ENCODE results near the gene PITPNC1. TPM values are rescaled to one million over a fixed set of nuclear protein-coding genes. Genes with fewer than 3 reads are reported as not detected.

Gene PITPNC1
- total and polyA plus RNA-seq, 2 experiments from 2014 or later: 5.8 to 7.3 TPM

DNA sequence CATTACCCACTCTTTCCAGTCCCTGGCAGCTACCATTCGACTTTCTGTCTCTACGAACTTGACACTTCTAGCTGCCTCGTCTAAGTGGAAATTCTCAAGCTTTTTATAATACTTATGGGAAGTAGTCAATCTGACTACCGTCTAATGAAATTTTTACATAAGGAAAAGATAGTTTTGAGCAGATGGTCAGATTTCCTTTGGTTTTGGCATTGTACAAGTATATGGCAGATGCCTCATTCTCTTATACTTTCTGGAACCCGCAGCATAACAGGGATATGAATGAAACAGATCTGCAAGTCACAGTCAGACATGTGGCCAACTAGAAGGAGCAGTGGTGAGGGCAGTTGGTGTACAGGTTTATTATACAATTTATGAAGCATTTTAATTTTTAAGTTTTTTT lies 146.0 kb downstream of the PITPNC1 start:
- no peaks in the 10 kb centered on the region for H4K20me1 ChIP-seq (ENCODE audit: insufficient read depth)
- peaks cover 31% of the 10 kb centered on the region for H3K79me2 ChIP-seq (ENCODE audit: insufficient read depth)
- TF ChIP-seq EZH2 (IDR thresholded peaks at IDR 0.05; ENCODE audit: insufficient read depth, poor library complexity, severe bottlenecking): no peak
- TF ChIP-seq EZH2phosphoT487 (IDR thresholded peaks at IDR 0.05; ENCODE audit: insufficient read depth, low read depth): no peak
- no peak overlapping the region for H3K4me3 ChIP-seq
- no peak overlapping the region for H3K4me2 ChIP-seq (ENCODE audit: unreplicated experiment)
- no peak overlapping the region for H2AFZ ChIP-seq
- H3K9ac ChIP-seq: no peak overlapping the region
- peaks cover 25% of the 10 kb centered on the region for H3K4me1 ChIP-seq (ENCODE audit: insufficient read depth)
- in situ Hi-C loops (cut with MboI): no loop called here
- no peak overlapping the region for H3K27ac ChIP-seq
- H3K36me3 ChIP-seq (ENCODE audit: low read depth): no peaks in the 10 kb centered on the region
- no peaks in the 10 kb centered on the region for H3K27me3 ChIP-seq (replicated peaks; ENCODE audit: insufficient read depth)
- no peak for DNase-seq
- H3K9me2 ChIP-seq (ENCODE audit: insufficient read depth): no peaks in the 10 kb centered on the region
- peaks cover 47% of the 10 kb centered on the region for H3F3A ChIP-seq (ENCODE audit: insufficient read depth)
- WGBS, 2 experiments (ENCODE audit: low coverage in 1 of 2, low lambda C conversion rate in 2 of 2, missing lambda C conversion rate in 2 of 2): 72 to 73% methylated on average over 5 of the region's 5 CpGs
- H3K9me3 ChIP-seq (ENCODE audit: low read depth): no peaks in the 10 kb centered on the region

DNA sequence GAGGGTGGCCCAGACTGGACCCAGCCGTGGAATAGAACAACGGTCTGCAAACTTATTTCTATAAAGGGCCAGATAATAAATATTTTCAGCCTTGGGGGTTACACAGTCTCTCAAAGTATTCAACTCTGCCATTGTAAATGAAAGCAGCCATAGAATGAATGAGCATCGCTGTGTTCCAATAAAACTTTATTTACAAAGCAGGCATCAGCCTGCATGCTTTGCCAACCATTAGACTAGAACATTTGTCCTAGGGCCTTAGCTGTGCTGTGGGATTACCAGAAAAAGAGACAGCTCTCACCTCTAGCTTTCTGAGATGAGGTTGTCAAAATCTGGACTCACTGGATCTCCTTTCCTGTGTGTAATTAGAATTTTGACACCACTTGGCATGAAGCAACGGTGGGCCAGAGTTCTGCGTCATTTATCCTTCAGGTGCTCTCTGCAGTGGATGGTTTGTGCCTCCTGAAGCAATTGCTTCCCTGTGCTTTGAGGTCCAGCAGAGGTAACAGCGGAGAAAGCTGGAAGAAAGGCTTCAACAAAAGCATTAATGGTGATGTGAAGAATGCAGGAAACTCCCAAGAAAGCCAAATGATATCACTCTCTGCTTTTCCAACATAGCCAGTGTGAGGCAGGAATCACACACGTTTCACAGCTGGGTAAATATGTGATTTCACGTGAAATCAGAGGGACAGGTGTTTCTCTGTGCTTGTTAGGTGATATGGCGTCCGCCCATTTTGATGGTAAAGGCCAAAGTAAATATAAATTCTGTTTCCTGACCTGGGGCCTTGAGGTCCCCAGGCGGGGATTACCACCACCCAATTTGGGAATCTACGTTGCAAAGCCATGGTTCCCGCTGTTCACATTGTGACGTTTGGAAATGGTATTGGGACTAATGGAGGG lies 148.4 kb downstream of the PITPNC1 start:
- no peaks in the 10 kb centered on the region for H3K36me3 ChIP-seq (ENCODE audit: low read depth)
- 87 to 88% methylated on average over 14 of the region's 14 CpGs for WGBS, 2 experiments (ENCODE audit: low coverage in 1 of 2, low lambda C conversion rate in 2 of 2, missing lambda C conversion rate in 2 of 2)

DNA sequence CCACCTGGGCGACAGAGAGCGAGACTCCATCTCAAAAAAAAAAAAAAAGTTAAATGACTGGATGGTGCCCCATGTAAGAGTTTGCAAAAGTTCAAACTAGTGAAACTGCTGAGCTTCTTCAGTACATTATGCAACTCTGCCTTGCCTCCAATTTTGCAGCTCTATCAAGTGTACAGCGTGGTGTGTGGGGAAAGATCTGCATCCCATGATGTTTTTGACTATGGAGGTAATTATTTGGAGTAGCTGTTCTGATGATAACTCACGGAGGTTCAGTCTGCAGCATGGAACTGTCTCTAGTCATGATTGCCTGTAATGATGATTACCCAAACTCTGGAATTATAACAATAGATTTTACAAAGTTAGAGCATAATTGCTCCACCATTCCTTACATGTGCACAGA lies 149.6 kb downstream of the PITPNC1 start:
- no peaks in the 10 kb centered on the region for H4K20me1 ChIP-seq (ENCODE audit: insufficient read depth)
- H3K4me2 ChIP-seq (ENCODE audit: unreplicated experiment): no peak overlapping the region
- 88 to 93% methylated on average over 4 of the region's 4 CpGs for WGBS, 2 experiments (ENCODE audit: low coverage in 1 of 2, low lambda C conversion rate in 2 of 2, missing lambda C conversion rate in 2 of 2)
- peaks cover 38% of the 10 kb centered on the region for H3K79me2 ChIP-seq (ENCODE audit: insufficient read depth)
- peaks cover 37% of the 10 kb centered on the region for H3F3A ChIP-seq (ENCODE audit: insufficient read depth)
- H3K9ac ChIP-seq: no peak overlapping the region
- H2AFZ ChIP-seq: no peak overlapping the region
- no peaks in the 10 kb centered on the region for H3K9me3 ChIP-seq (ENCODE audit: low read depth)
- DNase-seq: no peak
- no peak overlapping the region for H3K27ac ChIP-seq
- H3K4me1 ChIP-seq (ENCODE audit: insufficient read depth): peaks cover 20% of the 10 kb centered on the region
- no peaks in the 10 kb centered on the region for H3K36me3 ChIP-seq (ENCODE audit: low read depth)
- TF ChIP-seq EZH2 (IDR thresholded peaks at IDR 0.05; ENCODE audit: insufficient read depth, poor library complexity, severe bottlenecking) (no peak), EZH2phosphoT487 (IDR thresholded peaks at IDR 0.05; ENCODE audit: insufficient read depth, low read depth) (no peak)
- H3K9me2 ChIP-seq (ENCODE audit: insufficient read depth): no peaks in the 10 kb centered on the region
- in situ Hi-C loops (cut with MboI): no loop called here
- no peak overlapping the region for H3K4me3 ChIP-seq
- H3K27me3 ChIP-seq (replicated peaks; ENCODE audit: insufficient read depth): no peaks in the 10 kb centered on the region

More for the DNA sequence above, 148.4 kb downstream of the PITPNC1 start:
- Histone ChIP-seq H3K4me1 (ENCODE audit: insufficient read depth) (peaks cover 31% of the 10 kb centered on the region), H3K4me2 (ENCODE audit: unreplicated experiment) (no peak overlapping the region), H4K20me1 (ENCODE audit: insufficient read depth) (no peaks in the 10 kb centered on the region), H2AFZ (no peak overlapping the region), H3K79me2 (ENCODE audit: insufficient read depth) (peaks cover 26% of the 10 kb centered on the region), H3K4me3 (no peak overlapping the region), H3K9me3 (ENCODE audit: low read depth) (no peaks in the 10 kb centered on the region), H3K9ac (no peak overlapping the region), H3K9me2 (ENCODE audit: insufficient read depth) (no peaks in the 10 kb centered on the region), H3K27ac (no peak overlapping the region), H3F3A (ENCODE audit: insufficient read depth) (peaks cover 47% of the 10 kb centered on the region), H3K27me3 (replicated peaks; ENCODE audit: insufficient read depth) (no peaks in the 10 kb centered on the region)
- no peak for TF ChIP-seq EZH2phosphoT487 (IDR thresholded peaks at IDR 0.05; ENCODE audit: insufficient read depth, low read depth)
- no peak for TF ChIP-seq EZH2 (IDR thresholded peaks at IDR 0.05; ENCODE audit: insufficient read depth, poor library complexity, severe bottlenecking)
- DNase-seq: no peak
- in situ Hi-C loops (cut with MboI): no loop called here

DNA sequence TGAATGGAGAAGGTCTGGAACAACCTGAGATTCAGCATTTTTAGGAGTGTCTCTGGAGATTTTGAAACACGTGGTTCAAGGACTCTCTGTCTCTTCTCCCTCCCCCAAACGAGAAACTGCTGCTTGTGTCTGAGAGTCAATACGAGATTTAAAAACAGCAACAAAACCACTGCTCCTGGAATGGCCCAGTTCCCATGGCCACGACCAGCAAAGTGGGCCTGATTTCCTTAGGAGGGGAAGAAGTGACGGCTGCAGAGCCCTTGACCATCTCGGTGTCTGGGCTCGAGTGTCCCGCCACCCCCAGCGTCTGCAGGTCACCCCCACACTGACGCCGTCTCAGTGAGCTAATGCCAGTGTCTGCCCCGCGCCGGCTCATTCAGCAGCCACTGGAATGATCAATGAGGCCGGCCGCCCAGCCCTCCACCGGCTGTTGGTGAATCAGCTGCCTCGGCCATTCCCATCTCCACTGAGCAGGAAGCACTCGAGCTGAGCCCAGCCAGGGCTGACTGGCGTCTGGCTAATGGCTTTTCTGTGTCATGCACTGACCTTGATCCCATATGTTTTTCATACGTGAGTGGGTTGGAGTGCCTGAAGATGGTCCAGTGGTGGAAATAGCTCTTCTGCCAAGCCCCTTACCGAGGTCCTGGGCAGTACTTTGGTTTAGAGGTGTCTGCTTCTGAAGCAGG lies 151.8 kb downstream of the PITPNC1 start:
- Histone ChIP-seq H2AFZ (peak overlapping the region; percentile 65), H3K4me3 (peak overlapping the region; percentile 65), H3K27ac (peak overlapping the region; percentile 86), H3K9me2 (ENCODE audit: insufficient read depth) (no peaks in the 10 kb centered on the region), H3K4me2 (ENCODE audit: unreplicated experiment) (peak overlapping the region; percentile 84), H3K27me3 (replicated peaks; ENCODE audit: insufficient read depth) (no peaks in the 10 kb centered on the region), H3F3A (ENCODE audit: insufficient read depth) (peaks cover 26% of the 10 kb centered on the region), H3K9me3 (ENCODE audit: low read depth) (no peaks in the 10 kb centered on the region), H4K20me1 (ENCODE audit: insufficient read depth) (no peaks in the 10 kb centered on the region), H3K36me3 (ENCODE audit: low read depth) (no peaks in the 10 kb centered on the region), H3K9ac (peak overlapping the region; percentile 80), H3K79me2 (ENCODE audit: insufficient read depth) (peaks cover 37% of the 10 kb centered on the region), H3K4me1 (ENCODE audit: insufficient read depth) (peaks cover 15% of the 10 kb centered on the region)
- TF ChIP-seq EZH2phosphoT487 (IDR thresholded peaks at IDR 0.05; ENCODE audit: insufficient read depth, low read depth): no peak
- no peak for TF ChIP-seq EZH2 (IDR thresholded peaks at IDR 0.05; ENCODE audit: insufficient read depth, poor library complexity, severe bottlenecking)
- WGBS, 2 experiments (ENCODE audit: low coverage in 1 of 2, low lambda C conversion rate in 2 of 2, missing lambda C conversion rate in 2 of 2): 0 to 3% methylated on average over 22 of the region's 22 CpGs
- in situ Hi-C loops (cut with MboI): no loop called here
- peak; percentile 99 for DNase-seq

Data from GM23248 (cell line).